ENCODE results near the gene MED26.

The MED26 gene

GRCh38 chr19:16594681-16595091 lies 33.3 kb downstream of the MED26 start:
- TF ChIP-seq GATA2 (IDR thresholded peaks at IDR 0.05; ENCODE audit: low read depth, low read length) (no peak), GATA3 (IDR thresholded peaks at IDR 0.05; ENCODE audit: low read depth, low read length) (no peak)

- no peak for TF ChIP-seq GATA3 (IDR thresholded peaks at IDR 0.05; ENCODE audit: low read depth, low read length)
- no peak for TF ChIP-seq GATA2 (IDR thresholded peaks at IDR 0.05; ENCODE audit: low read depth, low read length)
Measured at GRCh38 chr19:16594131-16594586, 33.8 kb downstream of the MED26 start.

- TF ChIP-seq GATA2 (IDR thresholded peaks at IDR 0.05; ENCODE audit: low read depth, low read length): no peak
- TF ChIP-seq GATA3 (IDR thresholded peaks at IDR 0.05; ENCODE audit: low read depth, low read length): no peak
Measured at GRCh38 chr19:16593181-16593580, 34.8 kb downstream of the MED26 start.

GRCh38 chr19:16591803-16592556 lies 36.0 kb downstream of the MED26 start:
- TF ChIP-seq GATA3 (IDR thresholded peaks at IDR 0.05; ENCODE audit: low read depth, low read length) (no peak), GATA2 (IDR thresholded peaks at IDR 0.05; ENCODE audit: low read depth, low read length) (no peak)

- TF ChIP-seq GATA3 (IDR thresholded peaks at IDR 0.05; ENCODE audit: low read depth, low read length) (no peak), GATA2 (IDR thresholded peaks at IDR 0.05; ENCODE audit: low read depth, low read length) (no peak)
Measured at GRCh38 chr19:16590876-16591802, 36.9 kb downstream of the MED26 start.

- TF ChIP-seq GATA3 (IDR thresholded peaks at IDR 0.05; ENCODE audit: low read depth, low read length) (no peak), GATA2 (IDR thresholded peaks at IDR 0.05; ENCODE audit: low read depth, low read length) (no peak)
Measured at GRCh38 chr19:16589917-16590316, 38.1 kb downstream of the MED26 start.

- TF ChIP-seq GATA2 (IDR thresholded peaks at IDR 0.05; ENCODE audit: low read depth, low read length) (no peak), GATA3 (IDR thresholded peaks at IDR 0.05; ENCODE audit: low read depth, low read length) (no peak)
Measured at GRCh38 chr19:16588824-16589577, 39.0 kb downstream of the MED26 start.

- TF ChIP-seq GATA2 (IDR thresholded peaks at IDR 0.05; ENCODE audit: low read depth, low read length) (no peak), GATA3 (IDR thresholded peaks at IDR 0.05; ENCODE audit: low read depth, low read length) (no peak)
Measured at GRCh38 chr19:16587833-16588823, 39.9 kb downstream of the MED26 start.

GRCh38 chr19:16586991-16587832 lies 40.8 kb downstream of the MED26 start:
- no peak for TF ChIP-seq GATA2 (IDR thresholded peaks at IDR 0.05; ENCODE audit: low read depth, low read length)
- TF ChIP-seq GATA3 (IDR thresholded peaks at IDR 0.05; ENCODE audit: low read depth, low read length): no peak

GRCh38 chr19:16586477-16586871 lies 41.5 kb downstream of the MED26 start:
- TF ChIP-seq GATA2 (IDR thresholded peaks at IDR 0.05; ENCODE audit: low read depth, low read length) (no peak), GATA3 (IDR thresholded peaks at IDR 0.05; ENCODE audit: low read depth, low read length) (no peak)

GRCh38 chr19:16585808-16586476 lies 42.1 kb downstream of the MED26 start:
- TF ChIP-seq GATA2 (IDR thresholded peaks at IDR 0.05; ENCODE audit: low read depth, low read length): no peak
- TF ChIP-seq GATA3 (IDR thresholded peaks at IDR 0.05; ENCODE audit: low read depth, low read length): no peak

Data from SH-SY5Y (cell line).